NOMO-1 treated with DMSO at 0.1 percent for 48 hours (cell line): ENCODE measurements around the gene RGS7.
"Not testable (repeated sequence)": the region's sequence is repeated elsewhere in the genome, so short reads cannot be mapped to it uniquely, and the experiment has no call there.

Experiments
- DNase-seq: peaks from one replicate; lab custom pipeline; 2025; ENCODE audit not compliant: unreplicated experiment; lab: John Stamatoyannopoulos, UW

The RGS7 gene

DNA sequence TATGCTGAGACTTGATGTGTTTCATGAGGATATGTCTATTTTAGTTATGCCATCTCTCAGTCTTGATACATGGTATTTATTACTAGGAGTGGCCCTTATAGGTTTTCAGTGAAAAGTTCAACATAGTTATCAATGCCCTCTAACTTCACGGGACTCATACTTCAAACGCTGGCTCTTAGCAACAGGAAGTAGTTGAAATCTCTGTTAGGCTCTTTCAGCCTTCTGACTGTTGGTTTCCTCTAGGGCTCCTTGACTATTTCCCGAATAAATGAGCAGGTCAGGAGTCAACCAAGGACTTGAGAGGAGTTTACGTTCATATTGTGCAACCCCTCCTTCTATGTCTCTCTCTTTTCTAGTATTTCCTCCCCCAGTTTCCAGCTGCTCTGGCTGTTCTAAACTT lies 141.8 kb downstream of the RGS7 start:
- DNase-seq: no peak

GRCh38 chr1:241213139-241213538 lies 143.9 kb downstream of the RGS7 start:
- no peak for DNase-seq

- no peak for DNase-seq
These were observed 144.4 kb downstream of the RGS7 start for GRCh38 chr1:241212628-241213027.

GRCh38 chr1:241208910-241209379 lies 148.1 kb downstream of the RGS7 start:
- DNase-seq: no peak

- DNase-seq: no peak
These were observed 153.2 kb downstream of the RGS7 start for GRCh38 chr1:241203817-241204216.

DNA sequence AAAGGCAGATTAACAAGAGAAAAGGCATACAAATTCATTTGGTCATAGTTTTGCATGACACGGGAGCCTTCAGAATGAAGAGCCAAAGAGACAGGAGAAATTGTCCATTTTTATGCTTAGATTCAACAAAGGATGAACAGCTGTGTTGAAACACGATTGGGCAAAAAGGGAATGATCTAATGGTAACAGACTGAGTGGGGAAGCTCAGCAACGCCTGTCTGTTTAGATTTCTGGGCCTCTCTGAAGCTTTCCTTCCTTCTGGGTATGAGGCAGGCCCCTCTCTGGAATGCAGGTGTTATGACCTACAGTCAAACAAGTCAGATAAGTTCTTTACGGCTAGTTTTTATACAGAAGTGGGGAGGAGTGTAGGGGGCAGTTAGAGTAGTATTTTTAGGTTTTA lies 154.6 kb downstream of the RGS7 start:
- DNase-seq: no peak

- DNase-seq: no peak
These were observed 170.3 kb downstream of the RGS7 start for GRCh38 chr1:241186716-241187115.

DNA sequence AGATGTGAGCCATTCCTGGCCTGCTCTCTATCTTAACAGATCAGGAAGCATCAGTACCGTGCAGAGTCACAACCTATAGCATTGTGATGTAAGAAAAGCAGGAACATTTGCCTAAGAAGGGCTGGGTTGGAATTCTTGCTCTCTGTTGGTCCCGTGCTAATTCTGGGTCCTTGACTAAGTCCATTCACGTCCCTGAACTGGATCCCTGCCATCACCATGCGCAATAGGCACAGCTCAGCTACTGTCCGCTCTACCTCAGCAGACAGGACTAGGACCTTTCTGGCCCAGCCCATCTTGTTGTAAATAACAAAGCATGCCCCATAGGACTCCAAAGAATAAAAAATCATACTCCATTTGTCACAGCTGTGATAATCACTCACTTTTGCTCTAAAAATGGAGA lies 175.0 kb downstream of the RGS7 start:
- DNase-seq: no peak

DNA sequence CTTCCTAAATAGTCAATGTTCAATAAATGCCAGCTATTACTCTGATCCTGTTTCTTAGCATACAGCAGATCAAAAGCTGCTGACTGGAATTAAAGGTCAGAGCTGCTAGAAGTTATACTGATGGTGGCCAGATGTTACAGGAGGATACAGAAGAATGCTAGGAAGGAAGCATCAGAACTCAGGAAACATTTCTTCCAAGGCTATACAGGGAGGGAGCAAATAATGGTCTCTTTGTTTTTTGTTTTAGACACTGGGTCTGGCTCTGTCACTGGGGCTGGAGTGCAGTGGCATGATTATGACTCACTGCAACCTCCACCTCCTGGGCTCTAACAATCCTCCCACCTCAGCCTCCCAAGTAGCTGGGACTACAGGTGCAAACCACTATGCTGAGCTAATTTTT lies 175.5 kb downstream of the RGS7 start:
- no peak for DNase-seq

DNA sequence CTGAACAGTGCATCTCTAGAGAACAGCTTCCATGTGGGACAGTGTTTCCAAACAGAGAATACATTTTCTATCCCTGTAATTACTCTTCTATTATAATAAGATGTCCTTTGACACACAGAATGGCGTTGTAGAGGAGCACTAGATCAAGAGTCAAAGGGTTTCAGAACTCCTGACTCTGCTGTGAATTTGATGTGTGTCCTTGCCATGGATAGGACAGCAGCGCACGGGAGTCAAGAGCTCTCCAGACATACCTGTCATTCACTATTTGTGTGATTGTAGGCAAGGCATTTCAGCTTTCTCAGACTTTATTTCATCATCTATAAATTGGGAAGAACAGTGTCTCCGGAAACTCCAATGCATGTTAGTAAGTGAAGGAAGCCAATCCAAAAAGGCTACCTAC lies 176.4 kb downstream of the RGS7 start:
- DNase-seq: no peak

GRCh38 chr1:241177660-241178059 lies 179.3 kb downstream of the RGS7 start:
- DNase-seq: no peak

DNA sequence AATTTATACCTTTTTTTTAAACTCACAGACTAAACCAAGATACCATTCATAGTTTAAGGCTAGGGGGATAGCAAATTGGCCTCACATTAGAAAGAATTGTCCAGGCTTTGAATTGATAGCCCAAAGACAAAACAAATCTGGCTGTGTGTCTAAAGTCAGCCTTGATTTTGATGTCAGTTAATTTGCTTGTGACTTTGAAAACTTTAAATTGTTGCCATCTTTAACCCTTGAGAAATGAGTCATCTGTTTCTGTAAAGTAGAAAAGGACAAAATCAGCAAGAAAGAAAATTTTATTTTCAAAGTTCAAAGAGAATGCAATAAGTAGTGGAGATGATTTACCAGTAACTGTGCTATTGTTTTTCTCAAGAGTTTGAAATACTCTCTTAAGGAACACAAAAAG lies 184.5 kb downstream of the RGS7 start:
- no peak for DNase-seq

GRCh38 chr1:241171991-241172390 lies 185.0 kb downstream of the RGS7 start:
- DNase-seq: no peak

- no peak for DNase-seq
These were observed 189.8 kb downstream of the RGS7 start for GRCh38 chr1:241167121-241167630.

DNA sequence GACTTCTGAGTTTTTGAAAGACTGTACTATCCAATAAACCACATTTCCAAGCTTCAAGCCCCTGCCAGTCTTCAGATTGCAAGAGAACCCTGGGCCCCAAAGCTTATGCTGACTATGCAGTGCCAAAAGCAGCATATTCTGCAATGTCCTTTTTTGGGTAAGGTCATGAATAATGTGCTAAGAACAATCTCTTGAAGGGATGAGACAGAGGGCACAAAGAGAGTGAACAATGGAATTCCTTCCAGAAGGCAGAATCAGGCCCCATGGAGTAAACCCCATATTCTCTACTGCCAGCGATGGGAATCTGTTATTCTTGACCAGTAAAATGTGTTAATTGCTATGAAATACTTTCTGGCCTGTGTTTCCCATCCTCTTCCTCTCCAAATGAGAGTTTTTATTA lies 190.4 kb downstream of the RGS7 start:
- DNase-seq: no peak

- not testable (repeated sequence) for DNase-seq
These were observed 191.7 kb downstream of the RGS7 start for GRCh38 chr1:241165256-241165655.

- no peak for DNase-seq
These were observed 193.6 kb downstream of the RGS7 start for GRCh38 chr1:241163363-241163762.

GRCh38 chr1:241161188-241161689 lies 195.8 kb downstream of the RGS7 start:
- DNase-seq: no peak

GRCh38 chr1:241157435-241157834 lies 199.6 kb downstream of the RGS7 start:
- no peak for DNase-seq

GRCh38 chr1:241156231-241156965 lies 200.6 kb downstream of the RGS7 start:
- DNase-seq: no peak

- no peak for DNase-seq
These were observed 211.1 kb downstream of the RGS7 start for GRCh38 chr1:241145881-241146280.

DNA sequence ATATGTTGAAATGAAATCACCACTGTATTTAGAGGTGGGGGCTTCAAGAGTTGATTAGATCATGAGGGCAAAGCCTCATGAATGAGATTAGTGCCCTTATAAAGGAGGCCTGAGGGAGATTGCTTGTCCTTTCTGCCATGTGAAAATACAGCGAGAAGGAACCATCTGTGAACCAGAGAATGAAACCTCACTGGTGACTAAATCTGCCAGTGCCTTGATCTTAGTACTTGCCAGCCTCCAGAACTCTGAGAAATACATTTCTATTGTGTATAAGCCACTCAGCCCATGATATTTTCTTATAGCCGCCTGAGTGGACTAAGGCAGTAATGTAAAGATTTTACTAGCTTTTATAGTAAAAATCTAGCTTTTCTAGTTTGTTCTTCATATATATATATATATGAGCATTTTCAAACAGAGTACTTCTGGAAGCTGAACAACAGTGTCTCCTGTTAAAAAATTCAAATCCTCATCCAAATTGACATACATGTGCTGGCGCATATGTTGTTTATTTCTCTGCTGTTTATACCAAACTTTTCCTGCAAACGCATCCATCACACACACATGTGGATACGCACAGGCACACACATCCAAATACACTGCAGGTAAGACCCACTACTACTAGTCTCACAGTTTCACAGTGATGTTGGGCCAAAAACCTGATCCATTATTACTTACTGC lies 213.1 kb downstream of the RGS7 start:
- DNase-seq: no peak
